T-cell (primary cell): ENCODE results near the gene MON1A. TPM values are rescaled to one million over a fixed set of nuclear protein-coding genes. Genes with fewer than 3 reads are reported as not detected.
"Not testable (repeated sequence)": the region's sequence is repeated elsewhere in the genome, so short reads cannot be mapped to it uniquely, and the experiment has no call there.

Source experiments
- ATAC-seq, 4 experiments: fragments of 200-7000 bp in 3 of 4; fragments of 150-1000 bp in 1 of 4; cut with Tn5 transposase; replicated peaks in 1 of 4; 1 replicate in 3 of 4; 2 replicates in 1 of 4; pipeline ENCODE4 v1.10.0; 2021; ENCODE audit warnings: moderate library complexity in 3 of 4, mild to moderate bottlenecking in 2 of 4, moderate number of reproducible peaks in 1 of 4
- CTCF ChIA-PET, 2 donors: fragments of 300-600 bp; sonication (Branson Sonifier 250); formaldehyde crosslinking; loops; one replicate each; lab custom pipeline; 2022; ENCODE audit warnings: antibody characterized with exemption in 2 of 2; lab: Charles Lee
- POLR2A ChIA-PET, 2 donors: fragments of 300-600 bp; sonication (Branson Sonifier 250); formaldehyde crosslinking; loops; one replicate each; lab custom pipeline; 2022; ENCODE audit warnings: antibody characterized with exemption in 2 of 2; lab: Charles Lee
- DNase-seq, 35 experiments: peaks; one replicate each; pipeline versions ENCODE4 v3.0.0 to v3.0.0-alpha.2; 2013 to 2023
- H3K27ac ChIP-seq: one replicate; pipeline ENCODE4 v1.5.1; 2013; ENCODE audit warnings: low read length
- H3K27me3 ChIP-seq, 2 experiments: replicated peaks in 1 of 2; 1 replicate in 1 of 2; 2 replicates in 1 of 2; pipeline versions ENCODE4 v1.6.1 to v1.7.0; 2013; ENCODE audit warnings: low read length in 1 of 2, mixed read lengths in 1 of 2; ENCODE audit not compliant: control insufficient read depth in 2 of 2, insufficient read depth in 2 of 2; ENCODE audit errors: extremely low read depth in 1 of 2
- H3K36me3 ChIP-seq, 2 donors: 1 replicate in 1 of 2; 2 replicates in 1 of 2; pipeline versions ENCODE4 v1.6.1 to v1.7.0; 2013; ENCODE audit warnings: low read length in 1 of 2; ENCODE audit not compliant: control insufficient read depth in 2 of 2, insufficient read depth in 1 of 2; ENCODE audit errors: extremely low read depth in 1 of 2
- H3K4me1 ChIP-seq, 2 experiments: 1 replicate in 1 of 2; 2 replicates in 1 of 2; pipeline versions ENCODE4 v1.6.1 to v1.7.0; 2013; ENCODE audit warnings: low read length in 2 of 2, mixed read lengths in 1 of 2; ENCODE audit not compliant: insufficient read depth in 2 of 2, control insufficient read depth in 1 of 2; ENCODE audit errors: extremely low read depth in 1 of 2
- H3K4me3 ChIP-seq, 2 donors: 1 replicate in 1 of 2; 2 replicates in 1 of 2; pipeline versions ENCODE4 v1.5.1 to v1.7.0; 2013; ENCODE audit warnings: mild to moderate bottlenecking in 2 of 2, low read length in 1 of 2, moderate library complexity in 1 of 2; ENCODE audit not compliant: control insufficient read depth in 1 of 2; ENCODE audit errors: extremely low read depth in 1 of 2
- H3K9me3 ChIP-seq: 2 replicates; pipeline ENCODE4 v1.7.0; 2013
- H3K27ac Mint-ChIP-seq, 2 donors: one replicate each; pipeline ENCODE4 v1.8.0; 2020 to 2021; ENCODE audit warnings: mild to moderate bottlenecking in 2 of 2, mixed read lengths in 2 of 2
- H3K27me3 Mint-ChIP-seq, 2 donors: one replicate each; pipeline ENCODE4 v1.8.0; 2021 to 2022; ENCODE audit warnings: mixed read lengths in 2 of 2
- H3K36me3 Mint-ChIP-seq: one replicate; pipeline ENCODE4 v1.8.0; 2021; ENCODE audit warnings: mixed read lengths
- H3K4me1 Mint-ChIP-seq, 3 donors: one replicate each; pipeline ENCODE4 v1.8.0; 2020 to 2022; ENCODE audit warnings: mixed read lengths in 3 of 3, mild to moderate bottlenecking in 1 of 3
- H3K4me3 Mint-ChIP-seq, 3 donors: one replicate each; pipeline ENCODE4 v1.8.0; 2020 to 2022; ENCODE audit warnings: mild to moderate bottlenecking in 3 of 3, mixed read lengths in 3 of 3, moderate library complexity in 3 of 3
- H3K9me3 Mint-ChIP-seq, 3 donors: one replicate each; pipeline ENCODE4 v1.8.0; 2020 to 2022; ENCODE audit warnings: mixed read lengths in 3 of 3
- WGBS: methylation state at CpG from one replicate; pipeline ENCODE4 v1.1.5; 2013; ENCODE audit warnings: missing lambda C conversion rate; ENCODE audit not compliant: insufficient coverage; 5-methylcytosine and 5-hydroxymethylcytosine counted together
- total RNA-seq, 35 experiments: library from RNA in 6 of 35; stranded (reverse) in 6 of 35; fragments of 120-200 nt in 1 of 35; gene quantifications; one replicate each; pipeline versions ENCODE4 v1.2.1 to v1.2.4 and lab custom pipeline; 2013 to 2026

Gene MON1A
- total RNA-seq, 5 donors from 2014 or later (not counting 1 experiment from before 2014, with no cell fraction given) = 5.4 to 15.0 (median 11.7) TPM

DNA sequence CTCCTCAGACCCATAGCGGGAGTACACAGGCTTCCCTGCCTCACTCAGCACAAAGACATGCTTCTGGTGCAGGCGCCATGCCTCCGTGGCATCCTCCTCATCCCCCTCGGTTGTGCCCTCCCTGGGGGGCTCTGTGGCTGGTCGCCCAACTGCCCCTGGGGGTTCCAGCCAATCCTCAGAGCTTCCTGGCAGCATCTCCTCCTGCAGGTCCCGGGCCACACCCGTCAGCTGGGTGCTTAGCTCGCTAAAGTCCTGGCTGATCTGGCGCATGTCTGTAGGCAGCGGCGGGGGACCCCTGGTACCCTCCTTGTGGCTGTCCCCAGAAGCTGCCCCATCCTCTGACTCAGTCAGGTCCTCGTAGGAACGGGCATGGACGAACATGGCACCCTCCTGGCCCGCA lies 18.0 kb downstream of the MON1A start:
- H3K4me3 Mint-ChIP-seq = no peak overlapping the region
- Histone ChIP-seq H3K27me3 (no peaks in the 10 kb centered on the region), H3K9me3 (no peaks in the 10 kb centered on the region), H3K4me3 (no peak overlapping the region), H3K36me3 (peaks cover 20 to 37% of the 10 kb centered on the region in 2 donors), H3K4me1 (peaks cover 2% of the 10 kb centered on the region in 2 experiments), H3K27ac (no peak overlapping the region)
- peaks cover 28% of the 10 kb centered on the region for H3K36me3 Mint-ChIP-seq
- ChIA-PET CTCF (no interaction called here), POLR2A (no interaction called here)
- H3K9me3 Mint-ChIP-seq = no peaks in the 10 kb centered on the region
- no peak for ATAC-seq
- DNase-seq = no peak
- H3K27me3 Mint-ChIP-seq = no peaks in the 10 kb centered on the region
- no peak overlapping the region for H3K27ac Mint-ChIP-seq
- H3K4me1 Mint-ChIP-seq = peaks cover 2 to 5% (median 4%) of the 10 kb centered on the region in 3 donors
- 92% methylated on average over 15 of the region's 15 CpGs for WGBS

GRCh38 chr3:49911124-49911420 lies 18.5 kb downstream of the MON1A start:
- 100% methylated on average over 2 of the region's 2 CpGs for WGBS
- Histone ChIP-seq H3K27me3 (no peaks in the 10 kb centered on the region), H3K4me3 (no peak overlapping the region), H3K9me3 (no peaks in the 10 kb centered on the region), H3K4me1 (peaks cover 6 to 7% of the 10 kb centered on the region in 2 experiments), H3K27ac (no peak overlapping the region), H3K36me3 (peaks cover 17 to 37% of the 10 kb centered on the region in 2 donors)
- H3K27me3 Mint-ChIP-seq = no peaks in the 10 kb centered on the region
- no peak overlapping the region for H3K27ac Mint-ChIP-seq
- DNase-seq (no peak), ATAC-seq (no peak)
- H3K4me1 Mint-ChIP-seq = peaks cover 8 to 11% (median 9%) of the 10 kb centered on the region in 3 donors
- CTCF ChIA-PET = no interaction called here
- no peaks in the 10 kb centered on the region for H3K9me3 Mint-ChIP-seq
- POLR2A ChIA-PET = no interaction called here
- H3K4me3 Mint-ChIP-seq = no peak overlapping the region
- peaks cover 28% of the 10 kb centered on the region for H3K36me3 Mint-ChIP-seq

DNA sequence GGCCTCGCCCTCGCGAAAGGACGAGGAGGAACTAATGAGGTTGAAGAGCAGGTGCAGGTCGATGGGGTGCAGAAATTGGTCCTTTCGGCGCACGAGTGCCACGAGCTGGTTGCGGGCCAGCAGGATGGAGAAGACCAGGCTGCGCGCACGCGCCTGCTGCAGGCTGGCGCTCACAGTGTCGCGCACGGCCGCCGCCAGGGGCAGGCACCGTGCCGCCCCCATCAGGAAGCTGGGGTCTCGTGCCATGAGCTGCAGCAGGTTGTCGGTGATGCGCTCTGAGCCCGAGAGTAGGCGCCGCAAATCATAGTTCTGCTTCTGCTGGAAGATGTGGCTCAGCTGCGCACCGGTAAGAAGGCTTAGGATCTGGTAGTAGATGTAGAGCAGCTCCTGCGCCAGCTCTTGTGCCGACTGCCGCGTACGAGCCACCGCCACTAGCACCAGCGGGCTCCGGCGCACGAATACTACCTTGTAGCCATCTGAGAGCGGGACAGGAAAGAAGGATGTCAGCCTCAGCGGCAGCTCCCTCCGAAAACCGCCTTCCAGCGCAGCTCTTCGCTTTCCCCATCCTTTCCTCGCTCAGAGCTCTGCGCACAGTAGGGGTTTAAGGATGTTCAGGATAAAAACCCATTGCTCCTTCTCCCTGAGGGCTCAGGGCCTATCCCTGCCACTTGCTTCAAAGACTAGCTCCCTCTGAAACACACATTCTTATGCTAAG lies 19.0 kb downstream of the MON1A start:
- no peak for DNase-seq
- Mint-ChIP-seq H3K36me3 (peaks cover 28% of the 10 kb centered on the region), H3K4me1 (peaks cover 13 to 16% (median 14%) of the 10 kb centered on the region in 3 donors), H3K4me3 (no peak overlapping the region), H3K27ac (no peak overlapping the region), H3K9me3 (no peaks in the 10 kb centered on the region), H3K27me3 (no peaks in the 10 kb centered on the region)
- H3K9me3 ChIP-seq = no peaks in the 10 kb centered on the region
- H3K36me3 ChIP-seq = peaks cover 17 to 37% of the 10 kb centered on the region in 2 donors
- 96% methylated on average over 45 of the region's 48 CpGs for WGBS
- H3K27ac ChIP-seq = no peak overlapping the region
- no peak for ATAC-seq
- H3K4me1 ChIP-seq = peaks cover 9 to 12% of the 10 kb centered on the region in 2 experiments
- no peaks in the 10 kb centered on the region for H3K27me3 ChIP-seq
- CTCF ChIA-PET = no interaction called here
- H3K4me3 ChIP-seq = no peak overlapping the region
- POLR2A ChIA-PET = no interaction called here

- H3K36me3 Mint-ChIP-seq = peaks cover 28% of the 10 kb centered on the region
- ChIA-PET CTCF (interaction anchor here in 1 of 2 donors (0.6 kb wide), 1 partner anchor 21 kb away, joined by 6 read pairs; no protein-coding TSS in a partner anchor), POLR2A (no interaction called here)
- Histone ChIP-seq H3K9me3 (no peaks in the 10 kb centered on the region), H3K36me3 (peaks cover 17 to 37% of the 10 kb centered on the region in 2 donors), H3K4me3 (no peak overlapping the region), H3K4me1 (peaks cover 13 to 30% of the 10 kb centered on the region in 2 experiments), H3K27me3 (no peaks in the 10 kb centered on the region), H3K27ac (no peak overlapping the region)
- DNase-seq (no peak), ATAC-seq (no peak)
- no peaks in the 10 kb centered on the region for H3K9me3 Mint-ChIP-seq
- no peaks in the 10 kb centered on the region for H3K27me3 Mint-ChIP-seq
- H3K4me3 Mint-ChIP-seq = no peak overlapping the region
- H3K27ac Mint-ChIP-seq = no peak overlapping the region
- H3K4me1 Mint-ChIP-seq = peaks cover 21 to 29% (median 28%) of the 10 kb centered on the region in 3 donors
- 100% methylated on average over 8 of the region's 14 CpGs for WGBS
These were observed 21.0 kb downstream of the MON1A start for GRCh38 chr3:49908373-49909199.

- Histone ChIP-seq H3K4me3 (no peak overlapping the region), H3K4me1 (peaks cover 13 to 37% of the 10 kb centered on the region in 2 experiments), H3K36me3 (peaks cover 8 to 21% of the 10 kb centered on the region in 2 donors), H3K27me3 (no peaks in the 10 kb centered on the region), H3K9me3 (no peaks in the 10 kb centered on the region), H3K27ac (peak overlapping the region; percentile 11)
- ChIA-PET POLR2A (no interaction called here), CTCF (no interaction called here)
- Mint-ChIP-seq H3K36me3 (peaks cover 13% of the 10 kb centered on the region), H3K4me1 (peaks cover 21 to 34% (median 30%) of the 10 kb centered on the region in 3 donors), H3K9me3 (no peaks in the 10 kb centered on the region), H3K27ac (peak overlapping the region; percentile 78 to 88), H3K4me3 (peak overlapping the region; percentile 31 to 74 (median 56)), H3K27me3 (no peaks in the 10 kb centered on the region)
- 61% methylated on average over 3 of the region's 15 CpGs for WGBS
- ATAC-seq (peak; percentile 29 to 53 (median 32)), DNase-seq (peak in 31 of 35 experiments; percentile 19 to 68 (median 43))
These were observed 23.4 kb downstream of the MON1A start for GRCh38 chr3:49906073-49906743.

DNA sequence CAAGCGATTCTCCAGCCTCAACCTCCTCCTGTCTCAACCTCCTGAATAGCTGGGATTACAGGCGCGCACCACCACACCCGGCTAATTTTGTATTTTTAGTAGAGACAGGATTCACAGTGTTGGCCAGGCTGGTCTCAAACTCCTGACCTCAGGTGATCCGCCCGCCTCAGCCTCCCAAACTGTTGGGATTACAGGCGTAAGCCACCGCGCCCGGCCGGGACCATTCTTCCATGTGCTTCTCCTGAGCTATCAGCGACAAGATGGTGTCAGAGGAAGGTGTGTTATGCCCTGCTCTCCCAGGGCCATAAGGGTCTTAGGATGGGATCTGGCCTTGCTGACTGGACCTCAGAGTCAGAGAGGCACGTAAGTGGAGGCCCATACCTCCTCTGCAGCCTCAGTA lies 25.2 kb downstream of the MON1A start:
- H3K27ac ChIP-seq = not testable (repeated sequence)

More for the DNA sequence above, 25.2 kb downstream of the MON1A start:
- H3K36me3 Mint-ChIP-seq, H3K27me3 Mint-ChIP-seq, CTCF ChIA-PET, DNase-seq, H3K4me3 ChIP-seq, ATAC-seq, H3K27me3 ChIP-seq, H3K9me3 ChIP-seq, H3K9me3 Mint-ChIP-seq: not testable (repeated sequence)
- peak overlapping the region; percentile 84 to 87 for H3K27ac Mint-ChIP-seq
- H3K4me1 ChIP-seq = peaks cover 13 to 37% of the 10 kb centered on the region in 2 experiments
- POLR2A ChIA-PET = interaction anchor here in 1 of 2 donors (0.7 kb wide), 1 partner anchor 1481 kb away, joined by 4 read pairs; the partner anchor contains the start of gene MANF
- 100% methylated on average over 8 of the region's 13 CpGs for WGBS
- peaks cover 21 to 36% (median 30%) of the 10 kb centered on the region in 3 donors for H3K4me1 Mint-ChIP-seq
- H3K36me3 ChIP-seq = peaks cover 2 to 14% of the 10 kb centered on the region in 2 donors
- peak overlapping the region in 2 of 3 donors; percentile 74 to 80 for H3K4me3 Mint-ChIP-seq
